Measurements from ENCODE around the gene ADAT3.

DNA sequence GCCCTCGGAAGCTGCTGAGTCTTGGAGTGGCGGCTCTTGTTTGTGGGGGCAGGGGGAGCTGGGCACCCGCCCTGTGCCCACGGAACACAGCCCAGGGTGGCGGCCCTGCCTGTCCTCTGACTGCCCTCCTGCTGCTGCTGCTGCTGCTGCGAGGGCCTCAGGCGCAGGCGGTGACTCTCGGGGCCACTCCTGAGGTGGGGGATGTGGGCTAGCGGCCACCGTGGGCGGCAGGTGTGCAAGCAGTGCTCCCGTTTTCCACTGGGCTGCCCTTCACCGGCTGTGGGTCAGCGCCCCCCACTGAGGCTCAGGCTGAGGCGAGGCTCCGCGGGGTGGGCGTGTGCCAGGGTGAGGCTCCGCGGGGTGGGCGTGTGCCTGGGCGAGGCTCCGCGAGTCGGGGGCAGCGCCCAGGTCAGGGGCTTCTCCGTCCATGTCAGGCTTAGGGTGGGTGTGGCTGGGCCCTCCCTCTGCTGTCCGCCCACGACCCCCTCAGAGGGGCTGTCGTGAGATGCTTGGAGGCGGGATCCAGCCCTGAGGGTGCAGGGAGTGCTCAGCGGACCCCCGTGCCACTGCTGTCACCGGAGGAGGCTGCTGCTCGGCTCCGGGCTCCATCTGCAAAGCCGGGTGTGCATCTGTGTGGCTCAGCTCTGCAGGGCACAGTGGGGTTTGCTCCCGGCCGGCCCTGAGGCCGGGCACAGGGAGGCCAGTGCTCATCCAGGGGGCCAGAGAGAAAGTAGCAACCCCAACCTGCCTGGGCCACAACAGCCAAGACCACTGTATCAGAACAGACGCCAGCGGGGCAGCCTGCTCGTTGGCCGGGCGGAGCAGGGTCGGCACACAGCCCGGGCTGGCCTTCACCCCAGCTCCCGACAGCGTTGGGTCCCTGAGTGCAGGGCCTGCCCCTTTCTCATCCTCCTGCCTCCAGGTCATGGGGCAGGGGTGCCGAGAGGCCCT is 50.2 kb downstream of the ADAT3 start:
- TF ChIP-seq, protein P1, sequence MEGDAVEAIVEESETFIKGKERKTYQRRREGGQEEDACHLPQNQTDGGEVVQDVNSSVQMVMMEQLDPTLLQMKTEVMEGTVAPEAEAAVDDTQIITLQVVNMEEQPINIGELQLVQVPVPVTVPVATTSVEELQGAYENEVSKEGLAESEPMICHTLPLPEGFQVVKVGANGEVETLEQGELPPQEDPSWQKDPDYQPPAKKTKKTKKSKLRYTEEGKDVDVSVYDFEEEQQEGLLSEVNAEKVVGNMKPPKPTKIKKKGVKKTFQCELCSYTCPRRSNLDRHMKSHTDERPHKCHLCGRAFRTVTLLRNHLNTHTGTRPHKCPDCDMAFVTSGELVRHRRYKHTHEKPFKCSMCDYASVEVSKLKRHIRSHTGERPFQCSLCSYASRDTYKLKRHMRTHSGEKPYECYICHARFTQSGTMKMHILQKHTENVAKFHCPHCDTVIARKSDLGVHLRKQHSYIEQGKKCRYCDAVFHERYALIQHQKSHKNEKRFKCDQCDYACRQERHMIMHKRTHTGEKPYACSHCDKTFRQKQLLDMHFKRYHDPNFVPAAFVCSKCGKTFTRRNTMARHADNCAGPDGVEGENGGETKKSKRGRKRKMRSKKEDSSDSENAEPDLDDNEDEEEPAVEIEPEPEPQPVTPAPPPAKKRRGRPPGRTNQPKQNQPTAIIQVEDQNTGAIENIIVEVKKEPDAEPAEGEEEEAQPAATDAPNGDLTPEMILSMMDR (IDR thresholded peaks at IDR 0.05; ENCODE audit: low read depth, low read length, missing input control): no peak
- no peak for TF ChIP-seq TAF1 (conservative IDR thresholded peaks at IDR 0.05)
